ENCODE results near the gene FAM174C. TPM values are rescaled to one million over a fixed set of nuclear protein-coding genes. Genes with fewer than 3 reads are reported as not detected.
A peak's percentile ranks its signal among the peaks of the same experiment; 100 is the strongest.

FAM174C gene
- total and polyA plus RNA-seq, 4 donors = 14.6 to 79.8 (median 33.8) TPM

DNA sequence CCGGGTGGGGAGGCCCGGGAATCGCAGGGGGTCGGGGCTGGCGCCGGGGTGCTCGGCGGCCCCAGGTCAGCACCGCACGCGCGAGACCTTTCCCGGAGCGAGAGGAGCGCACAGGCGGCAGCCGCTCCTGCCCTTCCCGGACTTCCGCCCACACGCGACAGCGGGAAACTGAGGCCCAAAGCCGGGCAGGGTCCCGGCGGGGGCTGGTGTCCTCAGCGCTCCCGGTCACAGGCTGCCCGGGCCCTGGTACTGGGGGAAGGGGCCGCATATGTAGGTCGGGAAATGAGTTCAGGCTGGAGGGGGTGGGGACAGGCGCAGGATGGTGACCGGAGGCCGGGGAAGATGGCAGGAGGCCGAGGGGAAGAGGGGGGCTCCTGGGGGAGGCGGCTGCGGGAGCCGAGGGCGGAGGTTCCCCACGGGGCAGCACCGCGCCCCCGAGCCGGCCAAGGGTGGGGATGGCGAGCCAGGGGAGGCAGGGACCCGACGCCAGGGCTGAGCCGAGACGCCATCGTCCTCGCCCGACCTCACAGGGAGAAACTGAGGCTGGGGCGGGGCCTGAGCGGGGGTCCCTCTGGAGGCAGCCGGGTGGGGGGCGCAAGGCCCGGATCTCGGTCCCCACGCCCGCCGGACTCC lies 38.2 kb upstream of the FAM174C start:
- Histone ChIP-seq H3K4me1 (ENCODE audit: control insufficient read depth in 4 of 4, insufficient read depth in 4 of 4, low read length in 3 of 4) (peaks cover 8 to 34% (median 19%) of the 10 kb centered on the region in 4 donors), H3K9me3 (ENCODE audit: control insufficient read depth in 4 of 4, low read length in 3 of 4) (no peaks in the 10 kb centered on the region), H3K27ac (ENCODE audit: low read depth in 1 of 2, low read length in 2 of 2) (no peak overlapping the region), H3K4me3 (ENCODE audit: low read depth in 1 of 3, low read length in 3 of 3) (peak overlapping the region in 1 of 3 donors; percentile 54), H3K9ac (ENCODE audit: low read depth in 1 of 2, low read length in 2 of 2) (no peak overlapping the region), H3K36me3 (ENCODE audit: control insufficient read depth in 4 of 4, insufficient read depth in 3 of 4, low read depth in 1 of 4, low read length in 3 of 4) (no peaks in the 10 kb centered on the region), H3K27me3 (ENCODE audit: control insufficient read depth in 4 of 4, insufficient read depth in 4 of 4, low read length in 3 of 4) (no peaks in the 10 kb centered on the region)
- no peak for DNase-seq (ENCODE audit: low spot score)
- TF ChIP-seq RXRA (IDR thresholded peaks at IDR 0.05) (no peak), YY1 (IDR thresholded peaks at IDR 0.05) (no peak), FOXA2 (IDR thresholded peaks at IDR 0.05) (no peak), TAF1 (conservative IDR thresholded peaks at IDR 0.05) (no peak), HNF4A (conservative IDR thresholded peaks at IDR 0.05) (no peak), SP1 (IDR thresholded peaks at IDR 0.05) (no peak), NR2F2 (IDR thresholded peaks at IDR 0.05) (no peak)
- TF ChIP-seq, protein P1, sequence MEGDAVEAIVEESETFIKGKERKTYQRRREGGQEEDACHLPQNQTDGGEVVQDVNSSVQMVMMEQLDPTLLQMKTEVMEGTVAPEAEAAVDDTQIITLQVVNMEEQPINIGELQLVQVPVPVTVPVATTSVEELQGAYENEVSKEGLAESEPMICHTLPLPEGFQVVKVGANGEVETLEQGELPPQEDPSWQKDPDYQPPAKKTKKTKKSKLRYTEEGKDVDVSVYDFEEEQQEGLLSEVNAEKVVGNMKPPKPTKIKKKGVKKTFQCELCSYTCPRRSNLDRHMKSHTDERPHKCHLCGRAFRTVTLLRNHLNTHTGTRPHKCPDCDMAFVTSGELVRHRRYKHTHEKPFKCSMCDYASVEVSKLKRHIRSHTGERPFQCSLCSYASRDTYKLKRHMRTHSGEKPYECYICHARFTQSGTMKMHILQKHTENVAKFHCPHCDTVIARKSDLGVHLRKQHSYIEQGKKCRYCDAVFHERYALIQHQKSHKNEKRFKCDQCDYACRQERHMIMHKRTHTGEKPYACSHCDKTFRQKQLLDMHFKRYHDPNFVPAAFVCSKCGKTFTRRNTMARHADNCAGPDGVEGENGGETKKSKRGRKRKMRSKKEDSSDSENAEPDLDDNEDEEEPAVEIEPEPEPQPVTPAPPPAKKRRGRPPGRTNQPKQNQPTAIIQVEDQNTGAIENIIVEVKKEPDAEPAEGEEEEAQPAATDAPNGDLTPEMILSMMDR (IDR thresholded peaks at IDR 0.05; ENCODE audit: low read depth, low read length, missing input control) = no peak
- WGBS = 2% methylated on average over 60 of the region's 60 CpGs

DNA sequence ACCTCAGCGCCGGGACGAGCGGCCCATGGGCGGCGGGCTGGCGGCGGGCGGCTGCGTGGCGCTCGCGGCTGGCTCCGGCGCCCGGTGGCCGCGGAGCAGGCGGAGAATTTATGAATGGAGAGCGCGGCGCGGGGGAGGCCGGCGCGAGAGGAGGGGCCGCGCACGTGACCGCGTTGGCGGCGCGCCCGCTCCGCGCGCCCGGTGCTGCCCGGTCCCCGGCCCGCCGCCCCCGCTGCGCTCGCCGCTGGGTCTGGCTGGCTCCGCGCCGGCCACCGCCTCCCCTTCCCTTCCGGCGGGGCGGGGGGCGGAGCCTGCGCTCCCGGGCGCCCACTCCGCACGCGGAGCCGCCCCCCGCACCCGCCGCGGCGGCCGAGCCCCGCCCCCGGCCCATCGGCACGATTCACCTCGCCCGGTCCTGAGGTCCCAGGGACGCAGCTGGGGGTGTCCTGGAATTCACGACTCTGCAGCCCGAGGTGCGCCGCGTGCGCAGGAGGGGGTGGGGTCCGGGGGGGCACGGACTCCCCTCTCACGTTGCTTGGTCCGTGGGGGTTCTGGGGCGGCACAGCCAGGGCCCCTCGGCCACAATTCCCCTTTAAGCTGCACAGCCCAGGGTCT lies 37.5 kb upstream of the FAM174C start, which contains the start of gene CBARP:
CBARP (minus strand) TSS at position 252 of the 615 bp plus-strand sequence. CDS start 1,905 bp downstream, outside the sequence.
- 2% methylated on average over 86 of the region's 87 CpGs for WGBS
- no peak for DNase-seq (ENCODE audit: low spot score)
- Histone ChIP-seq H3K9ac (ENCODE audit: low read depth in 1 of 2, low read length in 2 of 2) (no peak within 1 kb of the TSS), H3K27me3 (ENCODE audit: control insufficient read depth in 4 of 4, insufficient read depth in 4 of 4, low read length in 3 of 4) (no peaks in the 10 kb centered on the region), H3K9me3 (ENCODE audit: control insufficient read depth in 4 of 4, low read length in 3 of 4) (no peaks in the 10 kb centered on the region), H3K36me3 (ENCODE audit: control insufficient read depth in 4 of 4, insufficient read depth in 3 of 4, low read depth in 1 of 4, low read length in 3 of 4) (no peaks in the 10 kb centered on the region), H3K4me3 (ENCODE audit: low read depth in 1 of 3, low read length in 3 of 3) (peak within 1 kb of the TSS in 1 of 3 donors; percentile 54), H3K27ac (ENCODE audit: low read depth in 1 of 2, low read length in 2 of 2) (no peak within 1 kb of the TSS), H3K4me1 (ENCODE audit: control insufficient read depth in 4 of 4, insufficient read depth in 4 of 4, low read length in 3 of 4) (peaks cover 13 to 41% (median 22%) of the 10 kb centered on the region in 4 donors)
- TF ChIP-seq SP1 (IDR thresholded peaks at IDR 0.05) = no peak
- no peak for TF ChIP-seq FOXA2 (IDR thresholded peaks at IDR 0.05)
- TF ChIP-seq FOXA1 (IDR thresholded peaks at IDR 0.05) = no peak
- TF ChIP-seq, protein P2, sequence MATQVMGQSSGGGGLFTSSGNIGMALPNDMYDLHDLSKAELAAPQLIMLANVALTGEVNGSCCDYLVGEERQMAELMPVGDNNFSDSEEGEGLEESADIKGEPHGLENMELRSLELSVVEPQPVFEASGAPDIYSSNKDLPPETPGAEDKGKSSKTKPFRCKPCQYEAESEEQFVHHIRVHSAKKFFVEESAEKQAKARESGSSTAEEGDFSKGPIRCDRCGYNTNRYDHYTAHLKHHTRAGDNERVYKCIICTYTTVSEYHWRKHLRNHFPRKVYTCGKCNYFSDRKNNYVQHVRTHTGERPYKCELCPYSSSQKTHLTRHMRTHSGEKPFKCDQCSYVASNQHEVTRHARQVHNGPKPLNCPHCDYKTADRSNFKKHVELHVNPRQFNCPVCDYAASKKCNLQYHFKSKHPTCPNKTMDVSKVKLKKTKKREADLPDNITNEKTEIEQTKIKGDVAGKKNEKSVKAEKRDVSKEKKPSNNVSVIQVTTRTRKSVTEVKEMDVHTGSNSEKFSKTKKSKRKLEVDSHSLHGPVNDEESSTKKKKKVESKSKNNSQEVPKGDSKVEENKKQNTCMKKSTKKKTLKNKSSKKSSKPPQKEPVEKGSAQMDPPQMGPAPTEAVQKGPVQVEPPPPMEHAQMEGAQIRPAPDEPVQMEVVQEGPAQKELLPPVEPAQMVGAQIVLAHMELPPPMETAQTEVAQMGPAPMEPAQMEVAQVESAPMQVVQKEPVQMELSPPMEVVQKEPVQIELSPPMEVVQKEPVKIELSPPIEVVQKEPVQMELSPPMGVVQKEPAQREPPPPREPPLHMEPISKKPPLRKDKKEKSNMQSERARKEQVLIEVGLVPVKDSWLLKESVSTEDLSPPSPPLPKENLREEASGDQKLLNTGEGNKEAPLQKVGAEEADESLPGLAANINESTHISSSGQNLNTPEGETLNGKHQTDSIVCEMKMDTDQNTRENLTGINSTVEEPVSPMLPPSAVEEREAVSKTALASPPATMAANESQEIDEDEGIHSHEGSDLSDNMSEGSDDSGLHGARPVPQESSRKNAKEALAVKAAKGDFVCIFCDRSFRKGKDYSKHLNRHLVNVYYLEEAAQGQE (IDR thresholded peaks at IDR 0.05) = no peak
- TF ChIP-seq TAF1 (conservative IDR thresholded peaks at IDR 0.05) = no peak
- no peak for TF ChIP-seq YY1 (IDR thresholded peaks at IDR 0.05)
- TF ChIP-seq HNF4A (conservative IDR thresholded peaks at IDR 0.05) = no peak
- TF ChIP-seq RXRA (IDR thresholded peaks at IDR 0.05) = no peak
- TF ChIP-seq, protein P3, sequence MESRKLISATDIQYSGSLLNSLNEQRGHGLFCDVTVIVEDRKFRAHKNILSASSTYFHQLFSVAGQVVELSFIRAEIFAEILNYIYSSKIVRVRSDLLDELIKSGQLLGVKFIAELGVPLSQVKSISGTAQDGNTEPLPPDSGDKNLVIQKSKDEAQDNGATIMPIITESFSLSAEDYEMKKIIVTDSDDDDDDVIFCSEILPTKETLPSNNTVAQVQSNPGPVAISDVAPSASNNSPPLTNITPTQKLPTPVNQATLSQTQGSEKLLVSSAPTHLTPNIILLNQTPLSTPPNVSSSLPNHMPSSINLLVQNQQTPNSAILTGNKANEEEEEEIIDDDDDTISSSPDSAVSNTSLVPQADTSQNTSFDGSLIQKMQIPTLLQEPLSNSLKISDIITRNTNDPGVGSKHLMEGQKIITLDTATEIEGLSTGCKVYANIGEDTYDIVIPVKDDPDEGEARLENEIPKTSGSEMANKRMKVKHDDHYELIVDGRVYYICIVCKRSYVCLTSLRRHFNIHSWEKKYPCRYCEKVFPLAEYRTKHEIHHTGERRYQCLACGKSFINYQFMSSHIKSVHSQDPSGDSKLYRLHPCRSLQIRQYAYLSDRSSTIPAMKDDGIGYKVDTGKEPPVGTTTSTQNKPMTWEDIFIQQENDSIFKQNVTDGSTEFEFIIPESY (IDR thresholded peaks at IDR 0.05) = no peak
- TF ChIP-seq NR2F2 (IDR thresholded peaks at IDR 0.05) = no peak
- TF ChIP-seq, protein P4, sequence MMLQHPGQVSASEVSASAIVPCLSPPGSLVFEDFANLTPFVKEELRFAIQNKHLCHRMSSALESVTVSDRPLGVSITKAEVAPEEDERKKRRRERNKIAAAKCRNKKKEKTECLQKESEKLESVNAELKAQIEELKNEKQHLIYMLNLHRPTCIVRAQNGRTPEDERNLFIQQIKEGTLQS (IDR thresholded peaks at IDR 0.05) = no peak
- TF ChIP-seq EGR1 (IDR thresholded peaks at IDR 0.05; ENCODE audit: low read depth in 2 of 2) = no peak
- TF ChIP-seq JUND (IDR thresholded peaks at IDR 0.05) = no peak
- TF ChIP-seq, protein P5, sequence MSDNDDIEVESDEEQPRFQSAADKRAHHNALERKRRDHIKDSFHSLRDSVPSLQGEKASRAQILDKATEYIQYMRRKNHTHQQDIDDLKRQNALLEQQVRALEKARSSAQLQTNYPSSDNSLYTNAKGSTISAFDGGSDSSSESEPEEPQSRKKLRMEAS (IDR thresholded peaks at IDR 0.05) = no peak
- TF ChIP-seq, protein P1 (IDR thresholded peaks at IDR 0.05; ENCODE audit: low read depth, low read length, missing input control) = no peak
- no peak for TF ChIP-seq HNF4G (IDR thresholded peaks at IDR 0.05)
- no peak for TF ChIP-seq GABPA (IDR thresholded peaks at IDR 0.05 in 1 of 2, conservative IDR thresholded peaks at IDR 0.05 in 1 of 2)
- TF ChIP-seq RAD21 (IDR thresholded peaks at IDR 0.05) = no peak

All from liver (tissue), 9 donors.